ENCODE results near the gene IFRD2. TPM values are rescaled to one million over a fixed set of nuclear protein-coding genes. Genes with fewer than 3 reads are reported as not detected.
"Not testable (repeated sequence)": the region's sequence is repeated elsewhere in the genome, so short reads cannot be mapped to it uniquely, and the experiment has no call there.

Gene IFRD2
- total RNA-seq, 2 donors from 2014 or later: 59.2 to 139 TPM

DNA sequence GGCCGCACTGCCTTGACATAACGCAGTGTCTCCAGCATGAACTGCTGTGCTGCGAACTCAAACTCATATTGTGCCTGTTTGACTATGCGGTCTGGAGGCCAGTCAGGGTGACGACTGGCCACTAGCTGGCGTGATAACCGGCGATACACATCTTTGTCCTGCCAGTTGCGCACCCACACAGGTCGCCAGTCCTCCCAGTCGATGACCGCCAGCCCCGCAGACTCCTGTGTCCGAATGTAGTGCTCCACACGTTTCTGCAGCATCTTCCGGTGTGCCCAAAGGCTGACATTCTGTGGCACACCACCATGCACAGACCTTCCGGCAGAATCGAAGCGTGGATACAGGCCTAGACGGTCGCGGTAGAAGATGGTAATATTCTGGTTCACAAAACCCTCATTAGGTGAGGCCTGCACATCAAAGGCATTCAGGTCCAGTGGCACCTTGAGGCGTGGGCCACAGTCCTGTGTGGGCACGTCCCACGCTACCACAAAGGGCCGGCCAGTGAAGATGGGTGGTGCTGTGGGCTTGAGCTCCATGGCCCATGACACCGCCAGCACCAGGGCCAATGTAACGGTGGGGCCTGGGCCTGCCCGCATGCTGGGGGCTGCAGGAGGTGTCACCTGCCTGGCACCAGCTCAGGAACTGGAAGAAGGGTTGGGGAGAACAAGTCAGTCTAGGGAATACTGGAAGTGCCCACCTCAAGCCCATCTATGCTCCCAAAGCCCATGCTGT is 27.8 kb upstream of the IFRD2 start:
- H3K9me3 Mint-ChIP-seq: no peaks in the 10 kb centered on the region
- peak overlapping the region; percentile 88 for H3K4me3 Mint-ChIP-seq
- no peaks in the 10 kb centered on the region for H3K27me3 Mint-ChIP-seq
- H3K4me1 Mint-ChIP-seq: peaks cover 21% of the 10 kb centered on the region
- ATAC-seq (replicated peaks): no peak
- H3K27ac Mint-ChIP-seq: peak overlapping the region; percentile 87
- peaks cover 6% of the 10 kb centered on the region for H3K36me3 Mint-ChIP-seq (ENCODE audit: low read depth)

GRCh38 chr3:50319181-50319893 is 27.1 kb upstream of the IFRD2 start:
- no peak for ATAC-seq (replicated peaks)
- H3K36me3 Mint-ChIP-seq (ENCODE audit: low read depth): no peaks in the 10 kb centered on the region
- H3K4me3 Mint-ChIP-seq: peak overlapping the region; percentile 88
- peaks cover 21% of the 10 kb centered on the region for H3K4me1 Mint-ChIP-seq
- H3K9me3 Mint-ChIP-seq: no peaks in the 10 kb centered on the region
- no peak overlapping the region for H3K27ac Mint-ChIP-seq
- no peaks in the 10 kb centered on the region for H3K27me3 Mint-ChIP-seq

GRCh38 chr3:50318615-50319014 is 26.4 kb upstream of the IFRD2 start:
- no peaks in the 10 kb centered on the region for H3K9me3 Mint-ChIP-seq

GRCh38 chr3:50318163-50318562 is 25.9 kb upstream of the IFRD2 start:
- H3K27ac Mint-ChIP-seq: no peak overlapping the region
- H3K36me3 Mint-ChIP-seq (ENCODE audit: low read depth): no peaks in the 10 kb centered on the region
- H3K4me1 Mint-ChIP-seq: peaks cover 21% of the 10 kb centered on the region
- ATAC-seq (replicated peaks): no peak
- no peaks in the 10 kb centered on the region for H3K9me3 Mint-ChIP-seq
- H3K4me3 Mint-ChIP-seq: no peak overlapping the region
- H3K27me3 Mint-ChIP-seq: no peaks in the 10 kb centered on the region

More at GRCh38 chr3:50318615-50319014, 26.4 kb upstream of the IFRD2 start:
- no peak overlapping the region for H3K27ac Mint-ChIP-seq
- H3K4me1 Mint-ChIP-seq: peaks cover 21% of the 10 kb centered on the region
- H3K36me3 Mint-ChIP-seq (ENCODE audit: low read depth): no peaks in the 10 kb centered on the region
- no peaks in the 10 kb centered on the region for H3K27me3 Mint-ChIP-seq
- ATAC-seq (replicated peaks): no peak
- peak overlapping the region; percentile 88 for H3K4me3 Mint-ChIP-seq

DNA sequence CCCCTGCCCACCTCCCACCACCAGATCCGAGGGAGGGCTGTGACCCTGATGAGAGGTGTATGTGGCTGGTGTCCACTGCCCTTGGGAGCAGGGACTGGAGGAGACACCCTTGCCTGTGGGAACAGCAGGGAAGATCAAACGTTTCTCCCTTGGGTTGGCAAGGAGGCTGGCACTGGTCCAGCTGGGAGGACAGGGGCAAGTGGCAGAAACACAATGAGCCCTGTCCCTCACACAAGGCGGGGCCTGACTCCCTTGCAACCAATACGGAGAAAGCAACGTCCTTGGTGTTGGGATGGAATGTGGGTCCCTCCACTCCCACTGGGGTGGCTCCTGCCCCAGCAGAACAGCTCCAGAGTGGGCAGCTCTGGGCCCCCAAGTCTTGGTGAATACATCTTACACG is 25.1 kb upstream of the IFRD2 start:
- Mint-ChIP-seq H3K9me3 (no peaks in the 10 kb centered on the region), H3K4me1 (peaks cover 21% of the 10 kb centered on the region), H3K4me3 (peak overlapping the region; percentile 71), H3K27me3 (no peaks in the 10 kb centered on the region), H3K36me3 (ENCODE audit: low read depth) (no peaks in the 10 kb centered on the region), H3K27ac (peak overlapping the region; percentile 74)
- ATAC-seq (replicated peaks): no peak

DNA sequence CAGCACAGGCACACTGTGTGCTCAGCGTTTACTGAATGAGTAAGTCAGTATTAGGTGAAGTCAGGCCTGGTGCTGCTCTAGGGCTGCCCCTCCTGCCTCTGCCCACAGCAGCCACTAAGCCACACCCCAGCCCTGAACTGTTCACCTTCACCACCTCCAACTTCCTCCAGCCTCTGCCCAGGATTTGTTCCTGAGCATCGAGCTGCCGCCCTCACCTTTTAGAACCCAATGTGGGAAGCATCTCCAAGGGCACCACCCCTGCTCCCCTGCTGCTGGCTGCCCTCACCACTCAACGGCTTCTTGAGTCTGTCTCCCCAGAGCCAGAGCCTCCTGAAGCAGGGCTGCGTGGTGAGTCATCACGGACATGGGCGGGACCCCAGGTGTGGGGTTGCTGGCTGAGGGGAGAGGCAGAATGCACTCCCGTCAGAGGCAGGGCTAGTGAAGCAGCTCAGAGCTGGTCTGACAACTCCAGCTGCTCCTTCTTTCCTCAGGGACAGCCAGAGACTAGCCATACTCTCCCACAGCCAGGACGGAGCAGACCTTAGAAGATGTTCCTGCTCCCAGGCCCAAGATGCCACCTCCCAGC is 24.5 kb upstream of the IFRD2 start:
- Mint-ChIP-seq H3K27me3 (no peaks in the 10 kb centered on the region), H3K36me3 (ENCODE audit: low read depth) (no peaks in the 10 kb centered on the region), H3K9me3 (no peaks in the 10 kb centered on the region), H3K4me3 (peak overlapping the region; percentile 71), H3K27ac (peak overlapping the region; percentile 74), H3K4me1 (peaks cover 21% of the 10 kb centered on the region)
- ATAC-seq (replicated peaks): peak; percentile 80

DNA sequence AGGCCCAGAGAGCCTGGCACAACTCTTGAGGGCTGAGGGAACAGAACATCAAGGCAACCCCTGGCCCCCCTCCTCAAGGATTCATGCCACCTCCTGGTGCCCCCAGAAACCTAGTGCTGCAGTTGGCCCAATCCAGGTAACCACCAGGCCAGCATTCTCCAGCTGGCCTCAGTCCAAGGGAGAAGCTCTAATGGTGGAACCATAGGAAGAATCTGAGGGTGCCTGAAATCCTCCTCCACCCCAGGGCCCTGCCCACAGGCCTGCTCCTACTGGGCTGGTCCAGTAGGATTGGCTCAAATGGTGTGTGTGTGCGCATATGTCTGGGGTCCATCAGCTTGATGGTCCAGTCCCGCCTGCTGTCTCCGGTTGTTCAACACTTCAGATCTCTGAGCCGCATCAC is 22.6 kb upstream of the IFRD2 start:
- ATAC-seq (replicated peaks): no peak
- Mint-ChIP-seq H3K4me3 (no peak overlapping the region), H3K36me3 (ENCODE audit: low read depth) (no peaks in the 10 kb centered on the region), H3K27me3 (no peaks in the 10 kb centered on the region), H3K4me1 (peaks cover 16% of the 10 kb centered on the region), H3K9me3 (no peaks in the 10 kb centered on the region), H3K27ac (peak overlapping the region; percentile 47)

DNA sequence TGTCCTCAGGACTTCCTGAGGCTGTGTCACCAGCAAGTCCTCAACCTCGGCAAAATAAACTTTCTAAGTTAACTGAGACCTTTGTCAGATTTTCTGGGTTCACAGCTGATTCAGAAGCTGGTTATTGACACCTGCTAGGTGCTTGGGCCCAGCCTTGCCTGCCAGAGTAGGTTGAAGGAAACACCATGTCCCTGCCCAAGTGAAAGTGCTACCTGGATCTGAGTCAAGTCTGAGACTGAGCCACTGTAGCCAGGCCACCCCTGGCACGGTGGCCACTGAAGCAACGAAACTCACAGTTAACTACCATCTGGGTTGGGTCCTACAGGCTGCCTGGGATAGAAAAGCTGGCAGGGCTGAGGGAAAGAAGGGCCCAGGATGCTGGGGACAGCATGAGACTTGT is 22.1 kb upstream of the IFRD2 start:
- Mint-ChIP-seq H3K4me3 (no peak overlapping the region), H3K4me1 (peaks cover 13% of the 10 kb centered on the region), H3K27ac (peak overlapping the region; percentile 41), H3K27me3 (no peaks in the 10 kb centered on the region), H3K36me3 (ENCODE audit: low read depth) (no peaks in the 10 kb centered on the region), H3K9me3 (no peaks in the 10 kb centered on the region)
- no peak for ATAC-seq (replicated peaks)

DNA sequence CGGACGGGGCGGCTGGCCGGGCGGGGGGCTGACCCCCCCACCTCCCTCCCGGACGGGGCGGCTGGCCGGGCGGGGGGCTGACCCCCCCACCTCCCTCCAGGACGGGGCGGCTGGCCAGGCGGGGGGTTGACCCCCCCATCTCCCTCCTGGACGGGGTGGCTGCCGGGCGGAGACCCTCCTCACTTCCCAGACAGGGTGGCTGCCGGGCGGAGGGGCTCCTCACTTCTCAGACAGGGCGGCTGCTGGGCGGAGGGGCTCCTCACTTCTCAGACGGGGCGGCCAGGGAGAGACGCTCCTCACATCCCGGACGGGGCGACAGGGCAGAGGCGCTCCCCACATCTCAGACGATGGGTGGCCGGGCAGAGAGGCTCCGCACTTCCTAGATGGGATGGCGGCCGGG is 19.8 kb upstream of the IFRD2 start:
- not testable (repeated sequence) for ATAC-seq (replicated peaks); H3K27ac Mint-ChIP-seq; H3K9me3 Mint-ChIP-seq; H3K36me3 Mint-ChIP-seq (ENCODE audit: low read depth); H3K4me1 Mint-ChIP-seq; H3K4me3 Mint-ChIP-seq; H3K27me3 Mint-ChIP-seq

DNA sequence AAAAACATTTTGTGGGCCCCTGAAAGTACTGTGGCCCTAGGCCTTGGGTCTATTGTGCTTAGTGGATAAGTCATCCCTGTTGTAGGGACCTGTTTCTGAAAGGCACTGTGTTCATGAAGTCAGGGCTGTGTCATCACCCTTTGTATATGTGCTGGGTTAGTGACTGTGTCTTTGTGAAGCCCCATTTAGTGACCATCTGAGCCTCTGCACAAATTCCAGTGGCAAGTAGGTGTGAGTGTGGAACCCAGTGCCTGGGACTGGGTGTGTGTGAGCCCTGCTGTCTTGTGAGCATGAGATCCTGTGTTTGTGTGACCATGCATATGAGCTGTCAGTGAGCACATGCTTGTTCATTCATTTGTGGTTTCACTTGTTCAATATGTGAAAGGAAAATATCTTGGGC is 12.4 kb upstream of the IFRD2 start:
- Mint-ChIP-seq H3K27ac (no peak overlapping the region), H3K4me3 (no peak overlapping the region), H3K9me3 (no peaks in the 10 kb centered on the region), H3K4me1 (peaks cover 8% of the 10 kb centered on the region), H3K36me3 (ENCODE audit: low read depth) (no peaks in the 10 kb centered on the region), H3K27me3 (no peaks in the 10 kb centered on the region)
- ATAC-seq (replicated peaks): peak; percentile 66

DNA sequence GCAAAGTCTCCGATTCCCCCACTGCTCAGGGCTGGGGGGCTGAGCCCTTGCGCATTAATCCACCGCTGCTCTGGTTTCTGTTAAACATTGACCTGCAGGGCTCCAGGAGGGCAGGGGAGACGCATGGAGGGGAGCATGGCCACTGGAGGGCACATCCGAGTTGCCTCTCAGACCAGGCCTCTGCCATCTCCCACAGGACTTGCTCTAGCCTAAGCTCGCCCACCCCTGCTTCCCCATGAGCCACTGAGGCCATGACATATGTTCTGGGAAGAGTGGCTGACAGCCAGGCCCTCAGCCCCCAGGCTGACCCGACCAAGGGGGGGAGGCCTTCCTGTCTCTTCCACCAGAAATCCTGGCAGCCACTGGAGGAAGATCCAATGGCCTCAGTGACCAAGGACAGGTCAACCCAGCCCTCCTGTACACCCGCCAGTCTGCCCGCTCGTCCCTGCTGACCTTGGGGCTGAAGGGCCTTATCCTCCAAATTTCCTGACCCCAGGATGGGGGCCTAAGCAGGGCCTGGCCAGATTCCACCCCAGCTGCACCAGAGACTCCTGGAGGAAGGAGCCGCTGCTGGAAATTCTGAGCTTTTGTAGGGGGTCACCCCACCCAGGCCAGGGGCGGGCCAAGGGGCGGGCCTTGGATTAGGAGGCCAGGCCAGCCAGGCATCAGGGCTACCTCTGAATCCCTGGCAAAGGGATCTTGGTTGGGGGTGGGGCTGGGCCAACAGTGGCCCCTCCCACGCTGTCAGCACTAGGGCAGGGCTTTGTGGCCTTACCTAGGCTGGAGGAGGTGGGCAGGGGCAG is 11.0 kb upstream of the IFRD2 start, which contains the start of gene HYAL1:
TSS of gene HYAL1 (minus strand) at position 562 of the 803 bp plus-strand sequence. CDS start 618 bp downstream, outside the sequence.
- Mint-ChIP-seq H3K36me3 (ENCODE audit: low read depth) (no peaks in the 10 kb centered on the region), H3K27me3 (no peaks in the 10 kb centered on the region), H3K9me3 (no peaks in the 10 kb centered on the region), H3K4me3 (no peak within 1 kb of the TSS), H3K4me1 (peaks cover 8% of the 10 kb centered on the region), H3K27ac (no peak within 1 kb of the TSS)
- ATAC-seq (replicated peaks): no peak

DNA sequence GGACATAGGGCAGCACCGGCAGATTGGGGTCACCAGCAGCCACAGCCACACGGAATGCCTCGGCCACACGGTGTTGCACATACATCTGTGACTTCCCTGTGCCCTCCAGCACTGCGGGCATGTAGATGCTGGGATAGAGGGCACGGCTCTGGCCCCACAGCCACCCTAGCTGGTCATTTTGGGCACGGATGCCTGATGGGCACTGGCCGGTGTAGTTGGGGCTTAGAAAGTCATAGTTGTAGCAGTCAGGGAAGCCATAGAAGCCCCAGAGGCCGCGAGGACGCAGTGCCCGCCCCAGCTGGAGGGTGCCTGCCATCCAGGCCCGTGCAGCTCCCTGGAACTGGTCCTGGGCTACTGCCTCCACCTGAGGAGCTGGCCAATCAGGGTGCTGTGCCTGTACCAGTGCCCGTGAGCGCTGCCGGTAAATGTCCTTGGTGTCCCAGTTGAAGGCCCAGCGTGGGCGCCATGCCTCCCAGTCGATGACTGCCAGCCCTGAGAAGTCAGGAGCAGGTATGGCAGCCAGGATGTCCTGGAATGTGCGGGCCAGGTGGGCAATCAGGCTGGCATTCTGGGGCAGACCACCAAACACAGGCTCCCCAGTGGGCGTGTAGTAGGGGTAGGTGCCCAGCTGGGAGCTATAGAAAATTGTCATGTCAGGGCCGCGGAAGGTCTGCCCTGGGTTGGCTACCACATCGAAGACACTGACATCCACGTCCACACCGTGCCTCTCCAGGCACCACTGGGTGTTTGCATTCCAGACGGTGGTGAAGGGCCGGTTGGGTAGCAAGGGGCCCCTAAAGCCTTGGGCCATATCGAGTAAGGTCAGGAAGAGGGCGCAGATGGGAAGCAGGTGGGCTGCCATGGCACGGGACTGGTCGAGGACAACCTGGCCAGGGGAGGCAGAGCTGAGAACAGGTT is 10.1 kb upstream of the IFRD2 start:
- H3K36me3 Mint-ChIP-seq (ENCODE audit: low read depth): no peaks in the 10 kb centered on the region
- H3K9me3 Mint-ChIP-seq: no peaks in the 10 kb centered on the region
- no peak for ATAC-seq (replicated peaks)
- peaks cover 8% of the 10 kb centered on the region for H3K4me1 Mint-ChIP-seq
- no peak overlapping the region for H3K27ac Mint-ChIP-seq
- no peak overlapping the region for H3K4me3 Mint-ChIP-seq
- H3K27me3 Mint-ChIP-seq: no peaks in the 10 kb centered on the region

GRCh38 chr3:50300681-50301254 is 8.5 kb upstream of the IFRD2 start:
- H3K4me3 Mint-ChIP-seq: peak overlapping the region; percentile 98
- ATAC-seq (replicated peaks): no peak
- H3K9me3 Mint-ChIP-seq: no peaks in the 10 kb centered on the region
- H3K36me3 Mint-ChIP-seq (ENCODE audit: low read depth): no peaks in the 10 kb centered on the region
- H3K27me3 Mint-ChIP-seq: no peaks in the 10 kb centered on the region
- peaks cover 8% of the 10 kb centered on the region for H3K4me1 Mint-ChIP-seq
- H3K27ac Mint-ChIP-seq: peak overlapping the region; percentile 94

Data from activated T-helper 17 cell treated with anti-CD3 and anti-CD28 coated beads, Interleukin-2, amount 50 U/mL, for 72 hours (primary cell).